ENCODE results near the gene EEF2. TPM values are rescaled to one million over a fixed set of nuclear protein-coding genes. Genes with fewer than 3 reads are reported as not detected.
A peak's percentile ranks its signal among the peaks of the same experiment; 100 is the strongest.

The EEF2 gene
- total RNA-seq, 1 experiment from 2014 or later, result 3,615 TPM

DNA sequence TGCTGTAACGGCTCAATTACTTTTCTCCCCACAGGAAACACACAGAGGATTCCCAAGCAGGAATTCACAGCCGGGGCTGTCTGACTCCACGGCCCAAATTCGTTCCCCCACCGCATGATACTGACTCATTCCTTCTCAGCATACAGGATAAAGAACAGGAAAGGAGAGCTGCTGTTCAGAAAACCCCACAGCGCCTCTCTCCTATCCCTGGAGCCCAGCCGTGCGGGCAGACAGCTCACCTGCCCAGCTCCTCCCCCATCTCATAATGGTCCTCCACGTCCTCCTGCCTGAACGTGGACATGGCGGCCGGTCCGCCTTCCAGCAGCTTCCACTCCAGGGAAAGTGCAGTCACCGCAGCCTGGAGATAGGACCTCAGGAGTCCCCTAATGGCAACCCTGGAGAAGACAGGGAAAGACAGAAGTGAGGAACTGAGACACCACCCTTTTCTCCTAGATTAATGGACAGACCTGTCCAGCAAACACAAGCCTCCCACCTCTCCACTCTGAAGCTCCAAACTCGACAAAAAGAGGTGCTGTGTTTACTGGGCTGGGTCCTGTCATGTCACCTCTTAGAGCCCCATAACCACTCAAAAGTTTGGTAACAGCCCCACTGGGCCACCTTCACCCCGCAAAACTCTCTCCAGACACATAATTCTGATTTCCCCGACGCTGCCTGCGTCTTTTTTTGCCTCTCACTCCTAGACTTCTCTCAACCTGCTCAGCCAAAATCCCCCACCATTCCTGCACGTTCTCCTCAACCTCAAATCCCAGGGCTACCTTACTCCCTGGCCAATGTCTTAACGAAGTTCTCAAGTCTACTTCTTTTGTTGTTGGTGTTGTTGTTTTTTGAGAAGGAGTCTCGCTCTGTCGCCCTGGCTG, 15.6 kb downstream of the EEF2 start:
- H3K27me3 Mint-ChIP-seq (ENCODE audit: low read depth), result peaks cover 2% of the 10 kb centered on the region
- Histone ChIP-seq H3K23ac (ENCODE audit: insufficient read length, low read depth, low read length) (no peak overlapping the region), H3K23me2 (ENCODE audit: insufficient read length, low read depth, low read length, poor library complexity, severe bottlenecking) (peaks cover 13% of the 10 kb centered on the region), H3K9me3 (ENCODE audit: control insufficient read depth, low read depth, low read length) (no peaks in the 10 kb centered on the region), H3K56ac (ENCODE audit: insufficient read length, low read depth, low read length) (no peak overlapping the region), H4K8ac (replicated peaks; ENCODE audit: insufficient read length, low read depth, low read length) (no peak overlapping the region), H4K20me1 (ENCODE audit: control insufficient read depth, insufficient read depth, insufficient read length) (no peaks in the 10 kb centered on the region), H3K14ac (ENCODE audit: insufficient read depth, low read length) (peak overlapping the region; percentile 88; the same call in 1 of the 2 replicates), H3K9ac (ENCODE audit: extremely low read depth, insufficient read length, low read length) (peak overlapping the region; percentile 78), H2BK12ac (ENCODE audit: insufficient read length, low read depth, low read length) (no peak overlapping the region), H3T11ph (ENCODE audit: low read length) (no peak overlapping the region), H4K91ac (ENCODE audit: insufficient read length, low read depth, low read length) (no peak overlapping the region), H3K79me2 (ENCODE audit: insufficient read depth, low read length) (peaks cover 13% of the 10 kb centered on the region; the same call in 1 of the 2 replicates), H2AFZ (ENCODE audit: low read length) (no peak overlapping the region), H2BK20ac (ENCODE audit: low read depth, low read length, poor library complexity, severe bottlenecking) (no peak overlapping the region), H2AK5ac (ENCODE audit: insufficient read length, low read length) (no peak overlapping the region), H3K27ac (ENCODE audit: insufficient read length, low read depth, low read length) (peak overlapping the region; percentile 38), H4K5ac (ENCODE audit: insufficient read length, low read depth, low read length) (no peak overlapping the region), H3K27me3 (ENCODE audit: insufficient read depth, low read length) (no peaks in the 10 kb centered on the region), H2BK120ac (ENCODE audit: low read depth, low read length, poor library complexity, severe bottlenecking) (peak overlapping the region; percentile 24), H3K18ac (ENCODE audit: insufficient read length, low read depth, low read length) (peak overlapping the region; percentile 75), H2BK5ac (ENCODE audit: insufficient read length, low read length) (no peak overlapping the region), H3K4me1 (ENCODE audit: insufficient read depth, low read length) (peaks cover 2% of the 10 kb centered on the region; the same call in 1 of the 2 replicates), H3K4ac (ENCODE audit: low read depth, low read length) (peak overlapping the region; percentile 46; the same call in 1 of the 2 replicates), H3K4me2 (ENCODE audit: insufficient read depth, insufficient read length, low read length) (peak overlapping the region; percentile 96), H3K79me1 (ENCODE audit: insufficient read depth, low read depth, low read length, poor library complexity, severe bottlenecking) (peaks cover 7% of the 10 kb centered on the region), H2BK15ac (ENCODE audit: low read depth, low read length) (no peak overlapping the region)
- no peaks in the 10 kb centered on the region for H3K9me3 Mint-ChIP-seq
- peak; percentile 81 for DNase-seq
- H3K4me1 Mint-ChIP-seq, result peaks cover 22 to 34% of the 10 kb centered on the region in 2 experiments
- no CpG with 5 or more reads among the region's 23 CpGs for WGBS (ENCODE audit: extremely low coverage, insufficient read length, low lambda C conversion rate)
- peak overlapping the region; percentile 98 to 99 (median 99) for H3K27ac Mint-ChIP-seq
- H3K36me3 Mint-ChIP-seq (ENCODE audit: insufficient read depth in 1 of 3, low read depth in 3 of 3), result peaks cover 21 to 46% (median 41%) of the 10 kb centered on the region in 3 experiments; a peak in 6 of 7 replicates
- TF ChIP-seq, protein P1, sequence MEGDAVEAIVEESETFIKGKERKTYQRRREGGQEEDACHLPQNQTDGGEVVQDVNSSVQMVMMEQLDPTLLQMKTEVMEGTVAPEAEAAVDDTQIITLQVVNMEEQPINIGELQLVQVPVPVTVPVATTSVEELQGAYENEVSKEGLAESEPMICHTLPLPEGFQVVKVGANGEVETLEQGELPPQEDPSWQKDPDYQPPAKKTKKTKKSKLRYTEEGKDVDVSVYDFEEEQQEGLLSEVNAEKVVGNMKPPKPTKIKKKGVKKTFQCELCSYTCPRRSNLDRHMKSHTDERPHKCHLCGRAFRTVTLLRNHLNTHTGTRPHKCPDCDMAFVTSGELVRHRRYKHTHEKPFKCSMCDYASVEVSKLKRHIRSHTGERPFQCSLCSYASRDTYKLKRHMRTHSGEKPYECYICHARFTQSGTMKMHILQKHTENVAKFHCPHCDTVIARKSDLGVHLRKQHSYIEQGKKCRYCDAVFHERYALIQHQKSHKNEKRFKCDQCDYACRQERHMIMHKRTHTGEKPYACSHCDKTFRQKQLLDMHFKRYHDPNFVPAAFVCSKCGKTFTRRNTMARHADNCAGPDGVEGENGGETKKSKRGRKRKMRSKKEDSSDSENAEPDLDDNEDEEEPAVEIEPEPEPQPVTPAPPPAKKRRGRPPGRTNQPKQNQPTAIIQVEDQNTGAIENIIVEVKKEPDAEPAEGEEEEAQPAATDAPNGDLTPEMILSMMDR (conservative IDR thresholded peaks at IDR 0.05), result no peak
- peak overlapping the region; percentile 94 to 95 for H3K4me3 Mint-ChIP-seq

Measured in H9 (cell line).